NCI-H2029 (cell line): ENCODE measurements around the gene NOTCH1.
"Not testable (repeated sequence)": the region's sequence is repeated elsewhere in the genome, so short reads cannot be mapped to it uniquely, and the experiment has no call there.

Experiments used
- DNase-seq: peaks from one replicate; lab custom pipeline; 2025; lab: John Stamatoyannopoulos, UW

The NOTCH1 gene

GRCh38 chr9:136578915-136579649 is 33.2 kb upstream of the NOTCH1 start:
- no peak for DNase-seq

- no peak for DNase-seq
These were observed 32.7 kb upstream of the NOTCH1 start for GRCh38 chr9:136578626-136578914.

GRCh38 chr9:136577941-136578625 is 32.2 kb upstream of the NOTCH1 start:
- no peak for DNase-seq

GRCh38 chr9:136576269-136576626 is 30.4 kb upstream of the NOTCH1 start:
- no peak for DNase-seq

- DNase-seq = no peak
These were observed 29.9 kb upstream of the NOTCH1 start for GRCh38 chr9:136575626-136576268.

GRCh38 chr9:136574606-136575005 is 28.8 kb upstream of the NOTCH1 start:
- not testable (repeated sequence) for DNase-seq

- no peak for DNase-seq
These were observed 27.2 kb upstream of the NOTCH1 start for GRCh38 chr9:136572828-136573625.

- DNase-seq = no peak
These were observed 26.4 kb upstream of the NOTCH1 start for GRCh38 chr9:136572003-136572827.

GRCh38 chr9:136571531-136571930 is 25.7 kb upstream of the NOTCH1 start:
- DNase-seq = no peak

GRCh38 chr9:136570916-136571315 is 25.1 kb upstream of the NOTCH1 start:
- DNase-seq = no peak

- DNase-seq = no peak
These were observed 24.5 kb upstream of the NOTCH1 start for GRCh38 chr9:136570191-136570845.

GRCh38 chr9:136569526-136570148 is 23.8 kb upstream of the NOTCH1 start:
- DNase-seq = no peak

GRCh38 chr9:136568288-136569081 is 22.6 kb upstream of the NOTCH1 start:
- no peak for DNase-seq

- no peak for DNase-seq
These were observed 21.9 kb upstream of the NOTCH1 start for GRCh38 chr9:136567651-136568287.

GRCh38 chr9:136566901-136567300 is 21.1 kb upstream of the NOTCH1 start:
- DNase-seq = no peak

- no peak for DNase-seq
These were observed 20.7 kb upstream of the NOTCH1 start for GRCh38 chr9:136566553-136566895.

- DNase-seq = no peak
These were observed 20.1 kb upstream of the NOTCH1 start for GRCh38 chr9:136565715-136566552.

GRCh38 chr9:136565086-136565714 is 19.4 kb upstream of the NOTCH1 start:
- no peak for DNase-seq
